Measurements from ENCODE around the gene ACAN.
"Not testable (repeated sequence)": the region's sequence is repeated elsewhere in the genome, so short reads cannot be mapped to it uniquely, and the experiment has no call there.

Gene ACAN

GRCh38 chr15:88920892-88921435 lies 117.7 kb downstream of the ACAN start:
- not testable (repeated sequence) for DNase-seq (ENCODE audit: low spot score)
